Retinal pigment epithelial cell (primary cell): ENCODE data around the gene HIPK2.

Experiments
- DNase-seq: peaks from one replicate; pipeline ENCODE4 v3.0.0-alpha.2; 2010; ENCODE audit warnings: low read depth
- H3K4me3 ChIP-seq: 2 replicates; pipeline ENCODE4 v1.5.1; 2011; ENCODE audit warnings: mild to moderate bottlenecking, low read length, control low read depth, moderate library complexity
- TF ChIP-seq, protein P1 (sequence below): conservative IDR thresholded peaks from 2 replicates; pipeline ENCODE4 v1.5.1; 2011; ENCODE audit warnings: low read depth, low read length, control low read depth, inconsistent platforms

The HIPK2 gene

DNA sequence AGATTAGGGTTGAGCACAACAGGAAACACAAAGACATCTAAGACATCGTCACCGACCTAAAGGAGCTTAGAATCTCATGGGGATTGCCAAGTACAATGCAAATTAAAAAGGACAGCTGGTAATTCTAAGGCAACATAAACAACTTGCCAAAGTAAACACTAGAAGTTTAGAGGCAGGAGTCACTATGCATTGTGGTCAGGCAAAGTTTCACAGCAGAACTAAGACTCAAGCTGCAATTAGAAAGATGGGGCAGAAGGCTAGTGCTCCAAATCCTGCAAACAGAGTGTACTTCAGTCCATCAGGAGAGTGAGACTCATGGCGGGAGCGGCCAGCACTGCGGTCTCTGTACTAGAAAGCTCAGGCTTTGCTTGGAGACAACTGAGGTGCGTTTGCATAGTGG, 52.7 kb downstream of the HIPK2 start:
- H3K4me3 ChIP-seq = no peak overlapping the region
- TF ChIP-seq, protein P1, sequence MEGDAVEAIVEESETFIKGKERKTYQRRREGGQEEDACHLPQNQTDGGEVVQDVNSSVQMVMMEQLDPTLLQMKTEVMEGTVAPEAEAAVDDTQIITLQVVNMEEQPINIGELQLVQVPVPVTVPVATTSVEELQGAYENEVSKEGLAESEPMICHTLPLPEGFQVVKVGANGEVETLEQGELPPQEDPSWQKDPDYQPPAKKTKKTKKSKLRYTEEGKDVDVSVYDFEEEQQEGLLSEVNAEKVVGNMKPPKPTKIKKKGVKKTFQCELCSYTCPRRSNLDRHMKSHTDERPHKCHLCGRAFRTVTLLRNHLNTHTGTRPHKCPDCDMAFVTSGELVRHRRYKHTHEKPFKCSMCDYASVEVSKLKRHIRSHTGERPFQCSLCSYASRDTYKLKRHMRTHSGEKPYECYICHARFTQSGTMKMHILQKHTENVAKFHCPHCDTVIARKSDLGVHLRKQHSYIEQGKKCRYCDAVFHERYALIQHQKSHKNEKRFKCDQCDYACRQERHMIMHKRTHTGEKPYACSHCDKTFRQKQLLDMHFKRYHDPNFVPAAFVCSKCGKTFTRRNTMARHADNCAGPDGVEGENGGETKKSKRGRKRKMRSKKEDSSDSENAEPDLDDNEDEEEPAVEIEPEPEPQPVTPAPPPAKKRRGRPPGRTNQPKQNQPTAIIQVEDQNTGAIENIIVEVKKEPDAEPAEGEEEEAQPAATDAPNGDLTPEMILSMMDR = no peak
- no peak for DNase-seq

DNA sequence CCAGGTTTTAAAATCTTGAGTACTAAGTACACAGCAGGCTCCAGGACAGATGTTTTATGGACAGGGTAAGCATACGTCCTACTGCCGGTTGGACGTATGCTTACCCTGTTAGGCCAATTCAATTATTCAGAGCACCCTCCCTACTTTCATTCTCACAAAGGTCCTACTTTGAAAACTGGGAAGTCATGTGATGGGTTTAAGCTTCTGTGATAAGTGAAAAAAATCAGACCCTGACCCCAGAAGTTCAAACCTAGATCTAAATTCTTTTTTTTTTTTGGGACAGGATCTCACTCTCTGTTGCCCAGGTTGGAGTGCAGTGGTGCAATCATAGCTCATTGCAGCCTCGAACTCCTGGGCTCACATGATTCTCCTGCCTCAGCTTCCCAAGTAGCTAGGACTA, 55.2 kb downstream of the HIPK2 start:
- TF ChIP-seq, protein P1 = no peak
- DNase-seq = no peak
- no peak overlapping the region for H3K4me3 ChIP-seq

DNA sequence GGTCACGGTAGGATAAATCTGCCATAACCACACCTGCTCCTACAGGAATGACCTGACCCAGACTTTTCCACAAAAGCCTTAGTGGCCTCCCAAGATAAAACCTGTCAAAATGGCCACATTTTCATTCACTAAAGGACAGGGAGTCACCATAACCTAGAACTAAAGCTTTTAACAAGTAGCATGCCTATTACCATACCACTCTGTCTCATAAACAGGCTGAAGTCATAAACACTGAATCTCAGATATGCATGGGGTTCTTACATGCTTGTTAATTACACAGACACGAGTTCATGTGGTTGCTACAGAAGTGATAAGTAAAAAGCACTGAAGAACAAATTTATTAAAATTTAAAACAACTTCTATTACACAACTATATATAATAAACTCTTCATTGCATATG, 56.0 kb downstream of the HIPK2 start:
- TF ChIP-seq, protein P1 = no peak
- DNase-seq = no peak
- H3K4me3 ChIP-seq = no peak overlapping the region

DNA sequence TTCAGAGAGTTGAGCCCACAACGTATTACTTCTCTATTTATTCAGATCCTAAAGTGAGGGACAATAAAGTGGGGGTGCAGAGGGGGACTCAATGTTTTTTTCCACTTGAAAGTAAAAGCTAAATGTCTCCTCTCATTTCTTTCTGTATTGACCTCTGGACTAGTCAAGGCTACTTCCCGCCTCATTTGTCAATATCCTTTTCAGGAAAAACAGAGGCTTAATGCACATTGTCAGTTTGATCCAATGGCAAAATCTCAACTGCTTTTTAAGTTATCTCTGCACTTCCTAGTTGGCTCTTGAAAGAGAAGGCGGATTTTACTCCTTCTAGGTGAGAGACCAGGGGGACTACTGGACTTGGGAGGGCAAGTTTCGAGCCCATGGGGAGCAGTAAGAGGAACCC, 56.4 kb downstream of the HIPK2 start:
- TF ChIP-seq, protein P1 = no peak
- DNase-seq = no peak
- H3K4me3 ChIP-seq = no peak overlapping the region

DNA sequence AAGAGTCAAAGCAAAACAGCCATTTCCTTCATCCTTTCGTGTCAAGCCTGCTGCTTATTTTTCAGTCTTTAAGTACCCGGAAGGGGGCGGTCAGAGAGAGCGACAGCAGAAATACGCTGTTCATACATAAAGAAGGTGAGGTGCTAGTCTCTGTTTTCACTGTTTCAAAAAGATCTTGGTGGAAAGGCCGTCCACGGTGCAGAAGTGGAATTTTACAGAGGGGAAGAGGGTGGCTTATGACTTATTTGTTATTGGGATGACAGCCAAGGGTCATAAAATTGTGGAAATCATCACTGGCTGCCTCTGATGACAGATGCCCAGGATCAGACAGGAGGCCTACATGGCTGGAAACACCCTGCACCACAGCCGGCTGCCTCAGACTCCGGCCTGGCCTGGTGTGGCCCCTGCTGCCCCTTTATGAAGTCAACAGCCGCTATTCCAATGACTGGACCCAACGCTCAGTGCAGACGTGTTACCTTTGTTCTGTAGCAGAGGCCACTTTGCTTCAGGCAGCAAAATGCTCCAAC, 57.0 kb downstream of the HIPK2 start:
- H3K4me3 ChIP-seq = no peak overlapping the region
- no peak for DNase-seq
- TF ChIP-seq, protein P1 = no peak

DNA sequence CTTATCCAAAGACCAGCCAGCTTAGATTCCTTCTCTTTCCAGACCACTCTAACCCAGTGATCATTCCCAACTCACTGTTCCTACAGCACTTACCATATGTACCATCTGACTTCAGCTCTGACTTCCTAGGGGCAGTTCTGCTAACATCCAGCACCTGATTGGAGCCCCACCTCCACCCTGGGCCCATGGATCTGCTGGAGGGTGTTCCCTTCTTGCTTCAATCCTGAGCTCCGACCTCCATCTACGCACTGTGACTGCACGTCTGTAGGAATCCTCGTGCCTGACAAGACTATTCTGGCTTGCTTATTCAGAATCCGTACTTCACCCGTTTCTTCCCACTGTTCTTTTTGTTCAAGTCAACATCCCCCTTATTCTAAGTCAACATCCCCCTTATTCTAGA, 57.6 kb downstream of the HIPK2 start:
- TF ChIP-seq, protein P1 = no peak
- no peak overlapping the region for H3K4me3 ChIP-seq

DNA sequence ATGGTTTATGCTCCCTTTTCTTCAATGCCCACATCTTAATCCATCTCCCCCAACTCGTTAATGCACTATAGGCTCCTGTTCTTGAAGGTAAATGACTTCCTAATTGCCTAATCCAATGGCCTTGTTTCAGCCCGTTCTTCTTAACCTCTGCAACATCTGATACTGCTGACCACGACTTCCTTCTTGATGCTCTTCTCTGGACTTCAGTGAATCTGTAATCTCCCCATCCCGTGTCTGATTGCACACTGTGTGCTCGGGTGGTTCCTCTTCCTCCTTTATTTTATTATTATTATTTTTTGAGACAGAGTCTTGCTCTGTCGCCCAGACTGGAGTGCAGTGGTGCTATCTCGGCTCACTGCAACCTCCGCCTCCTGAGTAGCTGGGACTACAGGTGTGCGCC, 58.9 kb downstream of the HIPK2 start:
- TF ChIP-seq, protein P1 = no peak
- DNase-seq = no peak
- no peak overlapping the region for H3K4me3 ChIP-seq

More for the DNA sequence above, 57.6 kb downstream of the HIPK2 start:
- no peak for DNase-seq
